H9 (cell line): ENCODE measurements around the gene GSE1. TPM values are rescaled to one million over a fixed set of nuclear protein-coding genes. Genes with fewer than 3 reads are reported as not detected.

Source experiments
- DNase-seq: peaks from one replicate; pipeline ENCODE4 v3.0.0-alpha.2; 2017
- H2AFZ ChIP-seq: one replicate; pipeline ENCODE4 v1.6.1; 2013; ENCODE audit warnings: mild to moderate bottlenecking, low read length, control low read depth, moderate library complexity
- H2AK5ac ChIP-seq: 2 replicates; pipeline ENCODE4 v1.6.1; 2013; ENCODE audit warnings: low read length, control low read depth, mixed read lengths; ENCODE audit not compliant: insufficient read length
- H2BK120ac ChIP-seq: one replicate; pipeline ENCODE4 v1.6.1; 2013; ENCODE audit warnings: low read depth, mild to moderate bottlenecking, low read length, control low read depth, inconsistent platforms; ENCODE audit not compliant: poor library complexity, severe bottlenecking
- H2BK12ac ChIP-seq: 2 replicates; pipeline ENCODE4 v1.6.1; 2013; ENCODE audit warnings: low read length, control low read depth, mixed read lengths, low read depth; ENCODE audit not compliant: insufficient read length
- H2BK15ac ChIP-seq: 2 replicates; pipeline ENCODE4 v1.6.1; 2013; ENCODE audit warnings: low read depth, low read length, control low read depth
- H2BK20ac ChIP-seq: one replicate; pipeline ENCODE4 v1.6.1; 2013; ENCODE audit warnings: low read depth, mild to moderate bottlenecking, low read length, control low read depth, inconsistent platforms; ENCODE audit not compliant: poor library complexity, severe bottlenecking
- H2BK5ac ChIP-seq: 2 replicates; pipeline ENCODE4 v1.6.1; 2013; ENCODE audit warnings: low read length, control low read depth, mixed read lengths; ENCODE audit not compliant: insufficient read length
- H3K14ac ChIP-seq: 2 replicates; pipeline ENCODE4 v1.6.1; 2013; ENCODE audit warnings: low read length, control low read depth; ENCODE audit not compliant: insufficient read depth
- H3K18ac ChIP-seq: 2 replicates; pipeline ENCODE4 v1.6.1; 2013; ENCODE audit warnings: low read depth, mild to moderate bottlenecking, mixed read lengths, low read length, control low read depth; ENCODE audit not compliant: insufficient read length
- H3K23ac ChIP-seq: 2 replicates; pipeline ENCODE4 v1.6.1; 2013; ENCODE audit warnings: low read length, control low read depth, mixed read lengths, low read depth; ENCODE audit not compliant: insufficient read length
- H3K23me2 ChIP-seq: 2 replicates; pipeline ENCODE4 v1.6.1; 2013; ENCODE audit warnings: low read depth, mild to moderate bottlenecking, mixed read lengths, low read length, control low read depth; ENCODE audit not compliant: insufficient read length, poor library complexity, severe bottlenecking
- H3K27ac ChIP-seq: 2 replicates; pipeline ENCODE4 v1.5.1; 2013; ENCODE audit warnings: low read length, control low read depth, mixed read lengths, low read depth; ENCODE audit not compliant: insufficient read length
- H3K27me3 ChIP-seq: 2 replicates; pipeline ENCODE4 v1.6.1; 2013; ENCODE audit warnings: low read length, control low read depth, inconsistent platforms; ENCODE audit not compliant: insufficient read depth
- H3K4ac ChIP-seq: 2 replicates; pipeline ENCODE4 v1.6.1; 2013; ENCODE audit warnings: low read depth, mild to moderate bottlenecking, control low read depth, inconsistent platforms, low read length, moderate library complexity
- H3K4me1 ChIP-seq: 2 replicates; pipeline ENCODE4 v1.6.1; 2013; ENCODE audit warnings: low read length, control low read depth, inconsistent platforms; ENCODE audit not compliant: insufficient read depth
- H3K4me2 ChIP-seq: 2 replicates; pipeline ENCODE4 v1.6.1; 2013; ENCODE audit warnings: low read length, control low read depth, mixed read lengths; ENCODE audit not compliant: insufficient read length, insufficient read depth
- H3K56ac ChIP-seq: 2 replicates; pipeline ENCODE4 v1.6.1; 2013; ENCODE audit warnings: low read depth, mild to moderate bottlenecking, mixed read lengths, low read length, control low read depth; ENCODE audit not compliant: insufficient read length
- H3K79me1 ChIP-seq: 2 replicates; pipeline ENCODE4 v1.6.1; 2013; ENCODE audit warnings: low read depth, mild to moderate bottlenecking, moderate library complexity, low read length, control low read depth, inconsistent platforms; ENCODE audit not compliant: insufficient read depth, poor library complexity, severe bottlenecking
- H3K79me2 ChIP-seq: 2 replicates; pipeline ENCODE4 v1.6.1; 2013; ENCODE audit warnings: low read length, control low read depth, inconsistent platforms; ENCODE audit not compliant: insufficient read depth
- H3K9ac ChIP-seq: 2 replicates; pipeline ENCODE4 v1.6.1; 2013; ENCODE audit warnings: low read length, control low read depth, mixed read lengths; ENCODE audit not compliant: insufficient read length; ENCODE audit errors: extremely low read depth
- H3K9me3 ChIP-seq: one replicate; pipeline ENCODE4 v1.6.1; 2013; ENCODE audit warnings: low read depth, low read length, inconsistent platforms; ENCODE audit not compliant: control insufficient read depth
- H3T11ph ChIP-seq: one replicate; pipeline ENCODE4 v1.6.1; 2013; ENCODE audit warnings: mild to moderate bottlenecking, low read length, control low read depth, inconsistent platforms
- H4K20me1 ChIP-seq: one replicate; pipeline ENCODE4 v1.6.1; 2013; ENCODE audit not compliant: control insufficient read depth, insufficient read length, insufficient read depth
- H4K5ac ChIP-seq: 2 replicates; pipeline ENCODE4 v1.6.1; 2013; ENCODE audit warnings: low read depth, mild to moderate bottlenecking, mixed read lengths, low read length, control low read depth; ENCODE audit not compliant: insufficient read length
- H4K8ac ChIP-seq: replicated peaks from 2 replicates; pipeline ENCODE4 v1.6.1; 2013; ENCODE audit warnings: low read length, control low read depth, mixed read lengths, low read depth; ENCODE audit not compliant: insufficient read length
- H4K91ac ChIP-seq: 2 replicates; pipeline ENCODE4 v1.6.1; 2013; ENCODE audit warnings: low read depth, mild to moderate bottlenecking, moderate library complexity, mixed read lengths, low read length, control low read depth; ENCODE audit not compliant: insufficient read length
- H3K27ac Mint-ChIP-seq, 3 experiments: 2 replicates in 2 of 3; 3 replicates in 1 of 3; pipeline ENCODE4 v1.8.0; 2020 to 2021; ENCODE audit warnings: mixed read lengths in 3 of 3, mild to moderate bottlenecking in 1 of 3, moderate library complexity in 1 of 3
- H3K27me3 Mint-ChIP-seq: 2 replicates; pipeline ENCODE4 v1.8.0; 2021; ENCODE audit warnings: low read depth, mild to moderate bottlenecking, moderate library complexity, mixed read lengths
- H3K36me3 Mint-ChIP-seq, 3 experiments: 2 replicates in 2 of 3; 3 replicates in 1 of 3; pipeline ENCODE4 v1.8.0; 2020 to 2021; ENCODE audit warnings: low read depth in 3 of 3, mixed read lengths in 3 of 3; ENCODE audit not compliant: insufficient read depth in 1 of 3
- H3K4me1 Mint-ChIP-seq, 2 experiments: 2 replicates each; pipeline ENCODE4 v1.8.0; 2020; ENCODE audit warnings: mixed read lengths in 2 of 2
- H3K4me3 Mint-ChIP-seq, 2 experiments: 2 replicates in 1 of 2; 3 replicates in 1 of 2; pipeline ENCODE4 v1.8.0; 2020 to 2021; ENCODE audit warnings: mild to moderate bottlenecking in 2 of 2, mixed read lengths in 2 of 2, moderate library complexity in 1 of 2
- H3K9me3 Mint-ChIP-seq, 2 experiments: 2 replicates in 1 of 2; 3 replicates in 1 of 2; pipeline ENCODE4 v1.8.0; 2020; ENCODE audit warnings: mild to moderate bottlenecking in 2 of 2, mixed read lengths in 2 of 2, moderate library complexity in 1 of 2
- WGBS: extraction: QIAGEN DNeasy Blood & Tissue Kit; methylation state at CpG from one replicate; pipeline ENCODE4 v1.1.7; 2013; ENCODE audit warnings: missing lambda C conversion rate, low lambda C conversion rate, mixed read lengths; ENCODE audit not compliant: insufficient read length; ENCODE audit errors: extremely low coverage; 5-methylcytosine and 5-hydroxymethylcytosine counted together
- total RNA-seq: library from RNA; stranded (reverse); gene quantifications from 2 replicates; pipeline ENCODE4 v1.2.1, GENCODE V29; 2021
- TF ChIP-seq, protein P1 (sequence below): fragments of 200-600 bp; sonication (generic); conservative IDR thresholded peaks from 3 replicates; pipeline ENCODE4 v1.8.0; 2021; ENCODE audit warnings: antibody characterized with exemption, mild to moderate bottlenecking

GSE1 gene
- total RNA-seq, 1 experiment from 2014 or later, result 125 TPM

DNA sequence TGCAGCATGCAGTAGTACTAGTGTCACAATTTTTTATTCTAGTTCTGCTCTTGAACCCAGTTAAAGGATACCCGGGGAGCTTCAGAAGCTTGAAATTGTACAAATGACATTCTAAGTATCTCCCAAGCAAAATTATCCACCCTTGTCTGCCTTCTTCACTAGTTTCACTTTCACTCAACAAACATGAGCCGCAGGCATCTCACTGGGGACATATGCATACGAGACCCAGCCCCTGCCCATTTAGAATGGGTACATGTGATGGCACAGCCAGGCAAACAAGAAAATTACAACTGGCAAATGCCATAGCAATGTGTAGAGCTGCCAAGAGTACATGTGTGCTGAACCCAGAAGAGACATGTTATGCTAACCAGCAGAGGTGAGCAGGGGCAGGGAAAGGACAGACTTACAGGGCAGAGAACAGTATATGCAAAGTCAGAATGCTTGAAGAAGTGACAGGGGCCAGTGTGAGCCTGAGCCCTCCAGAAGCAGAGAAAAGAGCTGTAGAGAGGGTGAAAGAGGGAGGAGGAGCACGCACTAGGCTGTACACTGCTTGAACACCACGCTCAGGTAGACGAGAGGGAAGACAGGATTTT, 67.3 kb downstream of the GSE1 start:
- no peaks in the 10 kb centered on the region for H3K9me3 ChIP-seq
- no peak overlapping the region for H4K8ac ChIP-seq
- H3K27me3 ChIP-seq, result no peaks in the 10 kb centered on the region
- H3K79me2 ChIP-seq, result peaks cover 3% of the 10 kb centered on the region; the same call in 1 of the 2 replicates
- no peak overlapping the region for H2AFZ ChIP-seq
- no peaks in the 10 kb centered on the region for H3K23me2 ChIP-seq
- H3K56ac ChIP-seq, result no peak overlapping the region
- H3K4ac ChIP-seq, result no peak overlapping the region
- H3K4me3 Mint-ChIP-seq, result no peak overlapping the region; a peak in 1 of 5 replicates
- H3K18ac ChIP-seq, result no peak overlapping the region
- no CpG with 5 or more reads among the region's 6 CpGs for WGBS
- H3K14ac ChIP-seq, result no peak overlapping the region
- H2BK5ac ChIP-seq, result no peak overlapping the region
- no peaks in the 10 kb centered on the region for H4K20me1 ChIP-seq
- peaks cover 5 to 6% of the 10 kb centered on the region in 2 experiments for H3K4me1 Mint-ChIP-seq
- no peak overlapping the region for H3K23ac ChIP-seq
- H4K91ac ChIP-seq, result no peak overlapping the region
- no peak overlapping the region for H3K27ac ChIP-seq
- H3K9me3 Mint-ChIP-seq, result no peaks in the 10 kb centered on the region
- DNase-seq, result no peak
- H2BK12ac ChIP-seq, result no peak overlapping the region
- H3K36me3 Mint-ChIP-seq, result peaks cover 16 to 83% (median 61%) of the 10 kb centered on the region in 3 experiments; a peak in 6 of 7 replicates
- no peak overlapping the region for H3K9ac ChIP-seq
- H3K4me2 ChIP-seq, result no peak overlapping the region
- no peaks in the 10 kb centered on the region for H3K79me1 ChIP-seq
- no peak overlapping the region for H2AK5ac ChIP-seq
- H4K5ac ChIP-seq, result no peak overlapping the region
- no peak overlapping the region for H3T11ph ChIP-seq
- no peaks in the 10 kb centered on the region; the same call in 1 of the 2 replicates for H3K27me3 Mint-ChIP-seq
- peak overlapping the region in 1 of 3 experiments; percentile 66; a peak in 2 of 7 replicates for H3K27ac Mint-ChIP-seq
- TF ChIP-seq, protein P1, sequence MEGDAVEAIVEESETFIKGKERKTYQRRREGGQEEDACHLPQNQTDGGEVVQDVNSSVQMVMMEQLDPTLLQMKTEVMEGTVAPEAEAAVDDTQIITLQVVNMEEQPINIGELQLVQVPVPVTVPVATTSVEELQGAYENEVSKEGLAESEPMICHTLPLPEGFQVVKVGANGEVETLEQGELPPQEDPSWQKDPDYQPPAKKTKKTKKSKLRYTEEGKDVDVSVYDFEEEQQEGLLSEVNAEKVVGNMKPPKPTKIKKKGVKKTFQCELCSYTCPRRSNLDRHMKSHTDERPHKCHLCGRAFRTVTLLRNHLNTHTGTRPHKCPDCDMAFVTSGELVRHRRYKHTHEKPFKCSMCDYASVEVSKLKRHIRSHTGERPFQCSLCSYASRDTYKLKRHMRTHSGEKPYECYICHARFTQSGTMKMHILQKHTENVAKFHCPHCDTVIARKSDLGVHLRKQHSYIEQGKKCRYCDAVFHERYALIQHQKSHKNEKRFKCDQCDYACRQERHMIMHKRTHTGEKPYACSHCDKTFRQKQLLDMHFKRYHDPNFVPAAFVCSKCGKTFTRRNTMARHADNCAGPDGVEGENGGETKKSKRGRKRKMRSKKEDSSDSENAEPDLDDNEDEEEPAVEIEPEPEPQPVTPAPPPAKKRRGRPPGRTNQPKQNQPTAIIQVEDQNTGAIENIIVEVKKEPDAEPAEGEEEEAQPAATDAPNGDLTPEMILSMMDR, result no peak
- no peaks in the 10 kb centered on the region for H3K4me1 ChIP-seq
- no peak overlapping the region for H2BK120ac ChIP-seq
- no peak overlapping the region for H2BK20ac ChIP-seq
- no peak overlapping the region for H2BK15ac ChIP-seq
